HL-60 (cell line): Measurements from ENCODE around the gene GPC1.

ENCODE experiments used
- DNase-seq, 2 experiments: peaks; one replicate each; pipeline ENCODE4 v3.0.0-alpha.2; 2010 to 2020; ENCODE audit warnings: low read depth in 1 of 2, low spot score in 1 of 2
- H3K27ac ChIP-seq: fragments of 250-450 bp; sonication (Bioruptor Pico); replicated peaks from 2 replicates; pipeline ENCODE4 v1.5.1; 2020; ENCODE audit warnings: mild to moderate bottlenecking, moderate library complexity
- H3K27me3 ChIP-seq: fragments of 250-450 bp; sonication (Bioruptor Pico); 2 replicates; pipeline ENCODE4 v1.5.1; 2021; ENCODE audit warnings: mild to moderate bottlenecking, moderate library complexity; ENCODE audit not compliant: insufficient read depth, poor library complexity, severe bottlenecking
- H3K4me3 ChIP-seq: replicated peaks from 2 replicates; pipeline ENCODE4 v1.5.1; 2011; ENCODE audit warnings: mild to moderate bottlenecking, control low read depth, low read length; ENCODE audit not compliant: insufficient read depth
- CTCF ChIP-seq: IDR thresholded peaks from one replicate; pipeline ENCODE4 v1.5.1; 2011; ENCODE audit warnings: low read length, control low read depth, inconsistent platforms; ENCODE audit not compliant: insufficient read depth
- GABPA ChIP-seq: IDR thresholded peaks from 2 replicates; pipeline ENCODE4 v1.6.1; 2012; ENCODE audit warnings: low read depth
- POLR2AphosphoS5 ChIP-seq: IDR thresholded peaks from 2 replicates; pipeline ENCODE4 v1.6.1; 2012; ENCODE audit warnings: low read depth
- SPI1 ChIP-seq: IDR thresholded peaks from 2 replicates; pipeline ENCODE4 v1.6.1; 2012; ENCODE audit warnings: low read depth, mild to moderate bottlenecking, borderline replicate concordance
- TF ChIP-seq, protein P1 (sequence below): IDR thresholded peaks from 2 replicates; pipeline ENCODE4 v1.6.1; 2012; ENCODE audit warnings: low read depth; ENCODE audit not compliant: insufficient replicate concordance

The GPC1 gene

DNA sequence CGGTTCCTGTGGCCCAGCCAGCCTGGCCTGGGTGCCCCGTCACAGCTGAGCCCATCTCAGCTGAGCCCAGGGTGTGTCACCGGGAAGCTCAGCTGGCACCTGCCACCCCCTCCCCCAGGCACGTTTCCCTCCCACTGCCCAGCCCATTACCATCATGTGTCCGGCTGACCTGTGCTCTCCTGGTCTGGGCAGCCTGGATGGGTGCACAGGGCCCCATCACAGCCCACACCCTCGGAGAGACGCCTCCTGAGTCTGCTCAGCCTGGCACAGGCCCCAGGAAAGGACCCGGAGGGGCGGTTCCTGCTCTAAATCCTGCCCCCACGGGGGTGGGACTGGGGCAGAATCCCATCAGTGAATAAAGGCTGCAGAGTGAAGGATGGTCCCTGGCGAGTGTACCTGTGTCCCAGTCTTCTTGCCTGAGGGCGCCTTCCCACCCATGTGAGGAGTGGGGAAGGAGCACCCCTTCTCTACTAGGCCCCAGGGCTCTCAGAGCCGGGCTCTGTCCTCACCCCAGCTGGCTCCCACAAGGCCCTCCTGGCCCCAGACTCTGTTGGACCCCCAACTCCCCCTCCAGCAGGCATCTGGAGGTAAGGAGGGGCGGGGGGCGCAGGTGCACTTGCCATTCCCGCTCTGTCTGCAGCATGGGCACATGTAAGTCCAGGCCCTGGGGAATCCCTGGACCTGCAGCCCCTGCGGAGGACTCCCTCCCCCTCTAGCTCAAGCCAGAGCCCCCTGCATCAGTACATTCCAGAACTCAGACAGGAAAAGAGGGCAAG is 21.2 kb downstream of the GPC1 start:
- Histone ChIP-seq H3K27me3 (peaks cover 46% of the 10 kb centered on the region), H3K27ac (no peak overlapping the region), H3K4me3 (no peak overlapping the region)
- no peak for TF ChIP-seq GABPA
- TF ChIP-seq POLR2AphosphoS5: no peak
- no peak for TF ChIP-seq SPI1
- no peak for TF ChIP-seq CTCF
- TF ChIP-seq, protein P1, sequence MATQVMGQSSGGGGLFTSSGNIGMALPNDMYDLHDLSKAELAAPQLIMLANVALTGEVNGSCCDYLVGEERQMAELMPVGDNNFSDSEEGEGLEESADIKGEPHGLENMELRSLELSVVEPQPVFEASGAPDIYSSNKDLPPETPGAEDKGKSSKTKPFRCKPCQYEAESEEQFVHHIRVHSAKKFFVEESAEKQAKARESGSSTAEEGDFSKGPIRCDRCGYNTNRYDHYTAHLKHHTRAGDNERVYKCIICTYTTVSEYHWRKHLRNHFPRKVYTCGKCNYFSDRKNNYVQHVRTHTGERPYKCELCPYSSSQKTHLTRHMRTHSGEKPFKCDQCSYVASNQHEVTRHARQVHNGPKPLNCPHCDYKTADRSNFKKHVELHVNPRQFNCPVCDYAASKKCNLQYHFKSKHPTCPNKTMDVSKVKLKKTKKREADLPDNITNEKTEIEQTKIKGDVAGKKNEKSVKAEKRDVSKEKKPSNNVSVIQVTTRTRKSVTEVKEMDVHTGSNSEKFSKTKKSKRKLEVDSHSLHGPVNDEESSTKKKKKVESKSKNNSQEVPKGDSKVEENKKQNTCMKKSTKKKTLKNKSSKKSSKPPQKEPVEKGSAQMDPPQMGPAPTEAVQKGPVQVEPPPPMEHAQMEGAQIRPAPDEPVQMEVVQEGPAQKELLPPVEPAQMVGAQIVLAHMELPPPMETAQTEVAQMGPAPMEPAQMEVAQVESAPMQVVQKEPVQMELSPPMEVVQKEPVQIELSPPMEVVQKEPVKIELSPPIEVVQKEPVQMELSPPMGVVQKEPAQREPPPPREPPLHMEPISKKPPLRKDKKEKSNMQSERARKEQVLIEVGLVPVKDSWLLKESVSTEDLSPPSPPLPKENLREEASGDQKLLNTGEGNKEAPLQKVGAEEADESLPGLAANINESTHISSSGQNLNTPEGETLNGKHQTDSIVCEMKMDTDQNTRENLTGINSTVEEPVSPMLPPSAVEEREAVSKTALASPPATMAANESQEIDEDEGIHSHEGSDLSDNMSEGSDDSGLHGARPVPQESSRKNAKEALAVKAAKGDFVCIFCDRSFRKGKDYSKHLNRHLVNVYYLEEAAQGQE: no peak
- DNase-seq: no peak

GRCh38 chr2:240457223-240458043 is 22.0 kb downstream of the GPC1 start:
- Histone ChIP-seq H3K4me3 (no peak overlapping the region), H3K27ac (no peak overlapping the region), H3K27me3 (peaks cover 39% of the 10 kb centered on the region)
- no peak for DNase-seq
- TF ChIP-seq GABPA (no peak), POLR2AphosphoS5 (no peak)

- DNase-seq: no peak
- no peak for TF ChIP-seq GABPA
- no peak for TF ChIP-seq SPI1
- no peak for TF ChIP-seq CTCF
- TF ChIP-seq, protein P1: no peak
- no peak for TF ChIP-seq POLR2AphosphoS5
- Histone ChIP-seq H3K27me3 (peaks cover 39% of the 10 kb centered on the region), H3K27ac (no peak overlapping the region), H3K4me3 (no peak overlapping the region)
Measured at GRCh38 chr2:240458044-240458899, 22.8 kb downstream of the GPC1 start.
